ENCODE results near the gene TAF5. TPM values are rescaled to one million over a fixed set of nuclear protein-coding genes. Genes with fewer than 3 reads are reported as not detected.

Gene TAF5
- total and polyA plus RNA-seq, 2 experiments from 2014 or later, result 10.4 to 25.9 TPM

- H3K79me2 ChIP-seq (replicated peaks; ENCODE audit: insufficient read depth), result no peaks in the 10 kb centered on the region
- H4K20me1 ChIP-seq (replicated peaks; ENCODE audit: insufficient read depth), result peaks cover 26% of the 10 kb centered on the region
- H3K27me3 ChIP-seq (ENCODE audit: insufficient read depth), result no peaks in the 10 kb centered on the region
- H2AFZ ChIP-seq, result no peak overlapping the region
- peaks cover 3% of the 10 kb centered on the region; the same call in 1 of the 2 replicates for H3F3A ChIP-seq (replicated peaks; ENCODE audit: low read depth)
- DNase-seq (ENCODE audit: low spot score) (no peak), ATAC-seq (no peak)
- no peak overlapping the region for H3K4me2 ChIP-seq
- Mint-ChIP-seq H3K4me3 (no peak overlapping the region), H3K27me3 (ENCODE audit: insufficient read depth, low read depth, poor library complexity) (peaks cover 2% of the 10 kb centered on the region), H3K9me3 (no peaks in the 10 kb centered on the region; the same call in 2 of the 3 replicates), H3K4me1 (no peaks in the 10 kb centered on the region), H3K27ac (no peak overlapping the region), H3K36me3 (ENCODE audit: low read depth) (peaks cover 94% of the 10 kb centered on the region)
- H3K27ac ChIP-seq (ENCODE audit: low read depth), result no peak overlapping the region
- no peak overlapping the region for H3K4me3 ChIP-seq
- TF ChIP-seq JUNB (IDR thresholded peaks at IDR 0.05; ENCODE audit: unreplicated experiment) (no peak), ZNF331 (CRISPR knock-in tag; IDR thresholded peaks at IDR 0.05; ENCODE audit: low read depth) (no peak), POLR2AphosphoS5 (IDR thresholded peaks at IDR 0.05; ENCODE audit: low read depth) (no peak), EZH2 (IDR thresholded peaks at IDR 0.05; ENCODE audit: low read depth, unreplicated experiment) (no peak), STAT1 (IDR thresholded peaks at IDR 0.05; ENCODE audit: unreplicated experiment) (no peak), ZNF462 (CRISPR knock-in tag; IDR thresholded peaks at IDR 0.05) (no peak), CREB1 (CRISPR knock-in tag; IDR thresholded peaks at IDR 0.05; ENCODE audit: low read depth) (no peak), NANOG (IDR thresholded peaks at IDR 0.05; ENCODE audit: borderline replicate concordance) (no peak), EZH2phosphoT487 (IDR thresholded peaks at IDR 0.05; ENCODE audit: unreplicated experiment) (no peak), ZNF114 (CRISPR knock-in tag; IDR thresholded peaks at IDR 0.05) (no peak)
- TF ChIP-seq, protein P1, sequence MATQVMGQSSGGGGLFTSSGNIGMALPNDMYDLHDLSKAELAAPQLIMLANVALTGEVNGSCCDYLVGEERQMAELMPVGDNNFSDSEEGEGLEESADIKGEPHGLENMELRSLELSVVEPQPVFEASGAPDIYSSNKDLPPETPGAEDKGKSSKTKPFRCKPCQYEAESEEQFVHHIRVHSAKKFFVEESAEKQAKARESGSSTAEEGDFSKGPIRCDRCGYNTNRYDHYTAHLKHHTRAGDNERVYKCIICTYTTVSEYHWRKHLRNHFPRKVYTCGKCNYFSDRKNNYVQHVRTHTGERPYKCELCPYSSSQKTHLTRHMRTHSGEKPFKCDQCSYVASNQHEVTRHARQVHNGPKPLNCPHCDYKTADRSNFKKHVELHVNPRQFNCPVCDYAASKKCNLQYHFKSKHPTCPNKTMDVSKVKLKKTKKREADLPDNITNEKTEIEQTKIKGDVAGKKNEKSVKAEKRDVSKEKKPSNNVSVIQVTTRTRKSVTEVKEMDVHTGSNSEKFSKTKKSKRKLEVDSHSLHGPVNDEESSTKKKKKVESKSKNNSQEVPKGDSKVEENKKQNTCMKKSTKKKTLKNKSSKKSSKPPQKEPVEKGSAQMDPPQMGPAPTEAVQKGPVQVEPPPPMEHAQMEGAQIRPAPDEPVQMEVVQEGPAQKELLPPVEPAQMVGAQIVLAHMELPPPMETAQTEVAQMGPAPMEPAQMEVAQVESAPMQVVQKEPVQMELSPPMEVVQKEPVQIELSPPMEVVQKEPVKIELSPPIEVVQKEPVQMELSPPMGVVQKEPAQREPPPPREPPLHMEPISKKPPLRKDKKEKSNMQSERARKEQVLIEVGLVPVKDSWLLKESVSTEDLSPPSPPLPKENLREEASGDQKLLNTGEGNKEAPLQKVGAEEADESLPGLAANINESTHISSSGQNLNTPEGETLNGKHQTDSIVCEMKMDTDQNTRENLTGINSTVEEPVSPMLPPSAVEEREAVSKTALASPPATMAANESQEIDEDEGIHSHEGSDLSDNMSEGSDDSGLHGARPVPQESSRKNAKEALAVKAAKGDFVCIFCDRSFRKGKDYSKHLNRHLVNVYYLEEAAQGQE (IDR thresholded peaks at IDR 0.05; ENCODE audit: unreplicated experiment), result no peak
- TF ChIP-seq, protein P2, sequence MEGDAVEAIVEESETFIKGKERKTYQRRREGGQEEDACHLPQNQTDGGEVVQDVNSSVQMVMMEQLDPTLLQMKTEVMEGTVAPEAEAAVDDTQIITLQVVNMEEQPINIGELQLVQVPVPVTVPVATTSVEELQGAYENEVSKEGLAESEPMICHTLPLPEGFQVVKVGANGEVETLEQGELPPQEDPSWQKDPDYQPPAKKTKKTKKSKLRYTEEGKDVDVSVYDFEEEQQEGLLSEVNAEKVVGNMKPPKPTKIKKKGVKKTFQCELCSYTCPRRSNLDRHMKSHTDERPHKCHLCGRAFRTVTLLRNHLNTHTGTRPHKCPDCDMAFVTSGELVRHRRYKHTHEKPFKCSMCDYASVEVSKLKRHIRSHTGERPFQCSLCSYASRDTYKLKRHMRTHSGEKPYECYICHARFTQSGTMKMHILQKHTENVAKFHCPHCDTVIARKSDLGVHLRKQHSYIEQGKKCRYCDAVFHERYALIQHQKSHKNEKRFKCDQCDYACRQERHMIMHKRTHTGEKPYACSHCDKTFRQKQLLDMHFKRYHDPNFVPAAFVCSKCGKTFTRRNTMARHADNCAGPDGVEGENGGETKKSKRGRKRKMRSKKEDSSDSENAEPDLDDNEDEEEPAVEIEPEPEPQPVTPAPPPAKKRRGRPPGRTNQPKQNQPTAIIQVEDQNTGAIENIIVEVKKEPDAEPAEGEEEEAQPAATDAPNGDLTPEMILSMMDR (conservative IDR thresholded peaks at IDR 0.05; ENCODE audit: low read depth in 2 of 2), result no peak
- TF ChIP-seq, protein P3, sequence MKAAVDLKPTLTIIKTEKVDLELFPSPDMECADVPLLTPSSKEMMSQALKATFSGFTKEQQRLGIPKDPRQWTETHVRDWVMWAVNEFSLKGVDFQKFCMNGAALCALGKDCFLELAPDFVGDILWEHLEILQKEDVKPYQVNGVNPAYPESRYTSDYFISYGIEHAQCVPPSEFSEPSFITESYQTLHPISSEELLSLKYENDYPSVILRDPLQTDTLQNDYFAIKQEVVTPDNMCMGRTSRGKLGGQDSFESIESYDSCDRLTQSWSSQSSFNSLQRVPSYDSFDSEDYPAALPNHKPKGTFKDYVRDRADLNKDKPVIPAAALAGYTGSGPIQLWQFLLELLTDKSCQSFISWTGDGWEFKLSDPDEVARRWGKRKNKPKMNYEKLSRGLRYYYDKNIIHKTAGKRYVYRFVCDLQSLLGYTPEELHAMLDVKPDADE (IDR thresholded peaks at IDR 0.05), result no peak
- no peaks in the 10 kb centered on the region for H3K4me1 ChIP-seq (ENCODE audit: insufficient read depth)
- no peaks in the 10 kb centered on the region for H3K9me2 ChIP-seq (ENCODE audit: insufficient read depth)
- peaks cover 86% of the 10 kb centered on the region for H3K36me3 ChIP-seq (ENCODE audit: insufficient read depth)
Observed at GRCh38 chr10:103419101-103419500, 51.3 kb downstream of the TAF5 start.
